HUDEP-2 (cell line): ENCODE results near the gene ADPRM.
A peak's percentile ranks its signal among the peaks of the same experiment; 100 is the strongest.
"Not testable (repeated sequence)": the region's sequence is repeated elsewhere in the genome, so short reads cannot be mapped to it uniquely, and the experiment has no call there.

Source experiments
- DNase-seq, 76 experiments: peaks; one replicate each; lab custom pipeline; 2025; ENCODE audit not compliant: unreplicated experiment in 76 of 76; lab: John Stamatoyannopoulos, UW

ADPRM gene, protein sequence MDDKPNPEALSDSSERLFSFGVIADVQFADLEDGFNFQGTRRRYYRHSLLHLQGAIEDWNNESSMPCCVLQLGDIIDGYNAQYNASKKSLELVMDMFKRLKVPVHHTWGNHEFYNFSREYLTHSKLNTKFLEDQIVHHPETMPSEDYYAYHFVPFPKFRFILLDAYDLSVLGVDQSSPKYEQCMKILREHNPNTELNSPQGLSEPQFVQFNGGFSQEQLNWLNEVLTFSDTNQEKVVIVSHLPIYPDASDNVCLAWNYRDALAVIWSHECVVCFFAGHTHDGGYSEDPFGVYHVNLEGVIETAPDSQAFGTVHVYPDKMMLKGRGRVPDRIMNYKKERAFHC

DNA sequence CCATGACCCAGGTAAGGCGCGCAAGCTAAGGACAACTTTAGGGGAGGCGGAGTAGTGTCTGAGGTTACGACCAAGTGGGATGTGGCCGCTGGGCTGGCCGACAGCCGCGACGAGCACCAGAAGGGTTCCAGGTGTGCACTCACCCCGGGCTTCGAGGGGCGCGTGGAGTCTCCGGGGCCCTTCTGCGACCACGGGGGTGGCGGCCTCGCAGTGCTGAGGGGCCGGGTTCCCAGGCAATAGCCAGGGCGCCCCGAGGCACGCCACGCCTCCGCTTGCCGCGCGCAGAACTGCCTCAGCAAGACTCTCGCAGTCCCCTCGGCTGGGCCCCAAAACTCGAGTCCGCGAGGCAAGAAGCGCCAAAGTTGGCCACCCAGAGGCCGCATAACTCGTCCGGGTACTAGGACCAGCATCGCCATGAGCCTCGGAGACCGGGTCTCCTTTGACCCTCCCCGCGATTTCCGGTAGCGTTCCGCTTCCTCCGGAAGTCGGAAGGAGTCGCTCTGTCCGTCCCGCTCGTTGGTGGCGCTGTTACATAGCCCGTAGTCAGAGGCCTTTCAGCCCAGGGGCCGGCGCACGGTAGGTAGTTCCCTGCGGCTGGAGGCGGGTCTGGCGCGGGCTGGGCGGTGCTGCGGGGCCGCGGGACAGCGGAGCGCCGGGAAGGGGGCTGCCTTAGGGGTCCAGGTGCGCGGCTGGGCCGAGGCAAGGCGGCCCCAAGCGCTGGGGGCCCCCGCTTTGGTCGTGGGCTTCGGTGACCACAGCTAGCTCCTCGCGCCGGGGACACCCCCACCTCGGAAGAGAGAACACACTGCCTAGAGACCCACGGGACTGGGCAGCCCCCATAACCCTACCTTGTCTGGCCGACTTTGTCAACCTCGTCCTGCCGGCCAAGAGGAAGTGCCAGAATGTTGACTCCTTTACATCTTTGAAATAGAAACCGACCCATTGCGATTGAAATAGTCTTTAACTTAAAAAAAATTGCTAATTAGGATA, at the start of gene ADPRM, which contains the start of gene SCO1:
Gene ADPRM, plus strand, starts transcription at position 503 of the 990 bp plus-strand sequence. CDS start 7,333 bp downstream, outside the sequence.
Gene SCO1, minus strand, starts transcription at position 442 of the 990 bp plus-strand sequence. Its CDS starts 26 bp downstream, at position 416.
- DNase-seq: peak; percentile 15 to 93 (median 84)

DNA sequence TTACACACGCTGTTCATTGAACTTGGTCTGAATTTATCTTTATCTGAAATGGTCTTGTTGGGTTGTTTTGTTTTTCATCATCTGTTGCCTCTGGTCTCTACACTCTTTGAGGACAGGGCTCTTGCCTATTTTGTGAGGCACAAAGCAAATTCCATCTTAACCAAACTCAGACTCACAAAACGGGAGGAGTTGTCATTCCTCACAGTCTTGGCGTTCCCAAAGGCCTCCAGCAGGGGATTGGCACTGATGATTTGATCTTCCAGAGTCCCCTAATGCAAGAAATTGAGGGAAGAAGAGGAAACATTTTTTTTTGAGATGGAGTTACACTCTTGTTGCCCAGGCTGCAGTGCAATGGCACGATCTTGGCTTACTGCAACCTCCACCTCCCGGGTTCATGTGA, 49.0 kb upstream of the ADPRM start:
- DNase-seq: no peak

DNA sequence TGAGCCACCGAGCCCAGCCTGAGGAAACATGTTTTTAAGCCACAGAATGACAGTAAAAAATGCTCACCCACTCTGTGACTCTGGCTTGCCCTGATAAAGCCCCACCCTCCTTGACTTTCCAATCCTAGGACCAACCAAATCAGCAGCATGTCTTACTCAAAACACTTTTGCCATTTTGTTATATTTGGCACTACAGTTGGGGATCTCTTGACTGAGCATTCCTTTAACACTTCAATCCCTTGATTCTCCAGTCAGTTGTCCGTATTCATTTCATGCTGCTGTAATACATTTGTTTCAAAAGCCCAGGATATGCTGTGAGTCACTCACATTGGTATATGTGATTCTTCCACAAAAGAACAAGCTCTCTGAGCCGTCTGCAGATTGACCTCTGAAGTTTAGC, 48.4 kb upstream of the ADPRM start:
- DNase-seq: peak in 12 of 76 experiments; percentile 2 to 25 (median 10)

DNA sequence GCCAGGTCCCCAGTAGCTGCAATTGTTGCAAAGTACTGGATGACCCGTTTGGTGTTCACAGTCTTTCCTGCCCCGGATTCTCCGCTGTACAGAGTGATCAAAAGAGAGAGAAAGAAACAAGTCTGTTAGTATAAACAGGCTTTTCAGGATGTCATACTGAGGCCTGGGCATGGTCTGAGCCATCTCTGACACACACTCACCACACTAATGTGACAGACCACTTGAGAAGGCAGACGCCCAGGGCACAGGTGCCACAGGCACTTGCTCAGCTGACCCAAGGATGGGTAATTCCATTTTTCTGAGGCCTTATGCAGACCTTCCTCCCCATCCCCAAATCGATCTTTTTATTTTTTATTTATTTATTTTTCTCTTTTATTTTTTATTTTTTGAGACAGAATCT, 47.8 kb upstream of the ADPRM start:
- no peak for DNase-seq

DNA sequence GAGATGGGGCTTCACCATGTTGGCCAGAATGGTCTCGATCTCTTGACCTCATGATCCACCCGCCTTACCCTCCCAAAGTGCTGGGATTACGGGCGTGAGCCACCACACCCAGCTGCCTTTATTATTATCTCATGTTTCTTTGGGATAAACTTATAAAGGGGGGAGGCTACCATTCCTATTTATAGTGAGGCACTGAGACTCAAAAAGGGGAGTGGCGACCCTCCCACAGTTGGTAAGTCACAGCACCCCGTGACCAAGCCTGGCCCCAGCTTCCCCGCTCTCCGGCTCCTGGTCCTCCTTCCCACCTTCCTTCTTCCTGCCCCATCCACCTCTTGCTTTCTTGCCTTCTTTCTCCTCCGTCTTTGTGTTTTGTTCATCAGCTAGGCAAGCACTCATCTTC, 45.5 kb upstream of the ADPRM start:
- no peak for DNase-seq

DNA sequence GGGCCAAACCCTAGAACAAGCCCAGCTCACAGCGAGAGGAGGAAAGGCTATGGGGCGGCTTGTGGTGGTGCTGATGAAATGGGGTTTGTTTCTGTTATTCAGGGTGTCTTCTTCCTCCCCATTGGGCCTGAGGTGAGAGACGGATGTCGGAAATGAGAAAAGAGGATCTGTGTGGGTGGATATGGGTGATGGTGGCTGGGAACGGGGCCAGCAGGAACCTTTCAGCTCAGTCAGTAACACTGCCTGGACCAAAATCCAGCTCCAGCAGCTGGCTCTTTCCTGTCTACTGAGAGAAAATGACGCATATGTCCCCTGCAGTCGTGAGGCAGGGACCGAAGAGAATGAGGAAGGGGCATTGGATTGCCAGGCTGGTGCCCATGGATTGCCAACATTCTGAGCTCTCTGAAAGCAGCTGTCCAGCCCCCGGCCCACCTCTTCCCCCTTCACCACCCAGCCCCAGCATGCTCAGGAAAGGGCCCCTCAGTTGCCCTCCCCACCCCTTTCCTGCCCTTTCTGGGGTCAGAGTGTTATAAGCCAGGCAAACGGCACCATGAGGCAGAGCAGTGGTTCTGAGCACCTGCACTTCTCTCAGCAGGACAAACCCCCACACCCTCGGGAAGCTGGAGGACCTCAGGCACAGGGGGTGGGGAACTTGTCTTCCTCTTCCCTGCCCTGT, 44.3 kb upstream of the ADPRM start:
- DNase-seq: no peak

DNA sequence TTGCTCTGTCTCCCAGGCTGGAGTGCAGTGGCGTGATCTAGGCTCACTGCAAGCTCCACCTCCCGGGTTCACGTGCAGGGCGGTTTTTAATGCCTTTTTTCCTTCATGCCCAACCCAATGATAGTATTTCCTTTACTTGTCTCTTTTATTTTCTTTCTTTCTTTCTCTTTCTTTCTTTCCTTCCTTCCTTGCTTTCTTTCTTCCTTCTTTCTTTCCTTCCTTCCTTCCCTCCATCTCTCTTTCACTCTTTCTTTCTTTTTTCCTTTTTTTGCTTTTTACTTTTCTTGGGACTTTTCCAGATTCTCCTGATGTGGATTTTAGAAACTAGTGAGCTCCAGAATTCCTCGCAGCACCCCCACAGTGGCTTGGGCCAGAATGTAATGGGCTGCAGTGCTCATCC, 43.4 kb upstream of the ADPRM start:
- no peak for DNase-seq

DNA sequence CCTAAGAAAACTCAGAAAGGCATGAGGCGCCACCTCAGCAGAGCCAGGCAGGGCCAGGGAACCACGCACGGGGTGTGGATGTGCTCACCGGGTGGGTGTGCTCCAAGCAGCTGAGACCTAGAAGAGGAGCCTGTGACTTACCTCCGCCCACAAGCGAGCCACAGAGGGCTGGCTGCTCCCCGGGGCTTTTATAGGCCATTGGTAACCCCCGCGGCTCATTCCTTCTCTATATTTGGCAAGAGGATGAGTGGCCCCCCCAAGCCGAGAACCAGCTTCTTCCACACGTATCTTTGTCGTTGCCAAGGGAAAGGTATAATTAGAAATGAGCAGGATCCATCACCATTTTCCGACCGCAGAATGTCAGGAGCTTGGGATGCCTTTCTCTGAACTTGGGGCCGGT, 40.2 kb upstream of the ADPRM start, which contains the start of gene MYH3:
Gene MYH3, minus strand, starts transcription at position 162 of the 400 bp plus-strand sequence. CDS start 2,245 bp downstream, outside the sequence.
- DNase-seq: no peak

DNA sequence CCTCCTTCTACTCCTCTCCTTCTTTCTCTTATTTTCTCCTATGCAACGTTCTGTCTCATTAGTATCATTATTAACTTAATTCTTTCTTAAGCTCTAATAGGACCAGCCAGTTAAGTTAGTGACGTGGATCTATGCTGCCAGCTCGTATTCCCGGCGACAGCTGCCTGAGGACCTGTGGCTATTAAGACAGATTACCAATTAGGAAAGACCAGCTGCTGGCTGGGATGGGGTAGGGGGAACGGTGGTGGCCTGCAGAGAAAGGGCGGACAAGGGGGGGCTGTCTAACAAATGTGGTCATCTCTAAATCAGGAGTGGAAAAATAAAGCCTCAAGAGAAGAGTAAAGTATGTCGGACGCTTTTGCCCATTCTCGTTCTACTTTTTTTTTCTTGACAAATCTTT, 39.5 kb upstream of the ADPRM start:
- no peak for DNase-seq

DNA sequence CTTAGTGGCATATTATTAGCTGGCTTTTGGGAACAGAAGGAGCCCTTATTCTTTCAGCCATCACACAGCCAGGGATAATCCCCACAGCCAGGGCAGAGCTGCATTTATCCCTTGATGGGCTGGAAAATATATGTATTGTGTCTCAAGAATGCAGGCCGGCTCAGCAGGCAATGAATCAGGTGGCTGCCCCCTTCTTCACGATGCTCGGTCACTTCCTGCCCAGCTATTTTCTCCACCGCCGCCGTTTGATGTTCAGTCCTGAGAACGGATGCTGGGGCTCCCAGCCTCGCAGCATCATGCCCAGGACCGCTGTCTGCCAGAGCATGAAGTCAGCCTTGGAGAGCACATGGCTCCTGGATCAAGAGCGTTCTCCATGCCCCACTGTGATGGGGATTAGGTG, 36.0 kb upstream of the ADPRM start:
- no peak for DNase-seq

DNA sequence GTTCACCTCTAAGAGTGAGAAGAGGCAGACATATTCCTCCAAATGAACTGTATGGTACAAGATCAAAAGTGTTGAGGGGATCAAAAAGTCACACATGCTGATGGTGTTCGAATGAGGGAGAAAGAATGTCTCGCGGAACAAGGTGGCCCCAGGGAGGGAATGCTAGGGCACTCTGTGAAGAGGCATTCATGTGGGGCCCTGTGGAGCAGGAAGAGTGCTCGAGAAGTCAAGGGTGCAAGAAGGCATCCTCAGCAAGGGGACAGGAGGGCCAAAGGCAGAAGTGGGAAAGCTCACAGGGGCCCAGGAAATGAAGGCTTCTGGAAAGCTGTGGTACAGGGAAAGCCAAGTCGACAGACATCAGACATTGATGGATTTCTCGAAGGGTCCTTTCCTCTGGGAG, 34.2 kb upstream of the ADPRM start:
- DNase-seq: no peak

DNA sequence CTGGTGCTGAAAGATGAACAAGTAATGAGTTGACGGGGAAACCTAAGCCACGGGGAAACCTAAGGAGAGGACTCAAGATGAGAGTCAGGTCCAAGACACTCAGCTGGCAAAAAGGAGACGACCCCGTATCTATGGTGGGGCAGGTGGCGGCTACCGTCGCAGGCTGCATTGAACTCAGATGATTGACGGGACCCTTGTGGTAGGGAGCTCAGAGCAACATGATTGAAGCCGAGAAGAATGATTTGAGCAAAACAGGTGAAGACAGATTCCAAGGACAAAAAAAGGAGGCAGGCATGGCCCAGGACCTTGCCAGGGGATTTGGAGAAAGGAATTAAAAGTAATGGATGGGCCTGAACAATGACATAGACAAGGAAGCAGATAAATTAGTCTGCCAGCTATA, 32.8 kb upstream of the ADPRM start:
- DNase-seq: no peak

DNA sequence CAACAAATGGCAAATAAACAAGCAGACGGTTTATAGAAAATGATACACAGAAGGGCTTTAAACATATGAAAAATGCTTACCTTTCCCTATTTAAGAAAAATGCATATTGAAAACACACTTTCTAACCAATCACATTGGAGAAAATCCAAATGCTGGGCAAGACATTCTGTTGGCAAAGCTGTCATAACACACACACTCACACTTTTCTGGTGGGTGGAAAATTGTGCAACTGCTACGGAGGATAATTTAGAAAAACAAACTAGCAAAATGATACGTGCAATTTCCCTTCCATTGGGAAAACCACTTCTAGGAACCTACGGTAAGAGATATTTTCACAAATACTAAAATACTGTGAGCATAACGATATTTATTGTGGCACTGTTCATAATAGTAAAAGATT, 30.5 kb upstream of the ADPRM start:
- no peak for DNase-seq

DNA sequence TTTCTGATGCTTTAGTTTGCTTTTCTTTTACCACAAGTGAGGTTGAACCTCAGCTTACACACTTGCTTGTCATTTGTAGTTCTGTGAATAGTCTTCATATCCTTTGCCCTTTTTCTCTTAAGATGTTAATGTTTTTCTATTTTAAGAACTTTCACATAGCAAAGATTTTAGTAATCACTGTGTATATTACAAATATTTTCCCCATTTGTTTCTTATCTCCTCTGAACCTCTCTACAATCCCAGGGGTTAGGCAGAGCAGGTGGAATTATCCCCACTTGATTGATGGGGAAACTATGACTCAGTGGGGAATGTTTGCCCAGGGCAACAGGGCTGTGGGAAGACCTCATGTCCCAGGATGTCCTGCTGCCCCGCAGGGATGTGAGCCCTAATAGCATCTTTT, 28.6 kb upstream of the ADPRM start:
- no peak for DNase-seq

DNA sequence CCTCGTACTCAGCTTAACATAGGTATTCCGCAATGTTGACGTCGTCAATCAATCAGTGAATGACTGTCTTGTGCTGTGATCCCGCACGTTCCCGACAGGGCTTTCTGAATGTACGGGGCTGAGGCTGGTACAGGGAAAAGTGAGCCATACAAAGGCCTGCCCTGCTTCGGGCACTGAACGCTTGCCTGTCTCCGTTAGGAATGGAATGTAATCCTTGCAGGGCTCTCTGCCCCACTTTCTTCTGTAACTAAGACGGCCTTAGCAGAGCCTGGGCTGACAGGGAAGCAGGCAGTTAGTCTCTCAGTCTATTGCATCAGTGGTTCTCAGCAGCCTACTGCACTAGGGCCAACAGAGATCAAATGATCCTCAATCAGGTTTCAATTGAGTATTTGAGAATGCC, 24.1 kb upstream of the ADPRM start:
- DNase-seq: no peak

DNA sequence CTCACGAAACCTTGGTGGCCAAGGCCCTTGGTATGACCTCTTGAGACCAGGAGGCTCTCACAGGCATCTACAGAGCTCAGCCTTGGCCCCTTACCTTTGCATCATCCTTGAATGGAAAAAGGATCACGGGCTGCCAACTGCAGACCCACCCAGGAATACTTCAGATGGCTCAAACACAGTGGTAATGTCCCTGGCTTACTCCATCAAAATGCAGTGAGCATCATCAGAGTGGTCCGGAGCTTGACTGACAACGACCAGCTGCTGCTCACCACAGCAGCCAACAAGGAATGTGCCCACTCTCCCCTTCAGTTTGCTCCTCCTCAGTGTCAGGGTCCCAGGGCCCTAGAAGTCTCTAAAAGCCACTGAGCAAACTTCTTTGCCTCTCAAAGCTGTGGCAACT, 22.7 kb upstream of the ADPRM start:
- DNase-seq: no peak

DNA sequence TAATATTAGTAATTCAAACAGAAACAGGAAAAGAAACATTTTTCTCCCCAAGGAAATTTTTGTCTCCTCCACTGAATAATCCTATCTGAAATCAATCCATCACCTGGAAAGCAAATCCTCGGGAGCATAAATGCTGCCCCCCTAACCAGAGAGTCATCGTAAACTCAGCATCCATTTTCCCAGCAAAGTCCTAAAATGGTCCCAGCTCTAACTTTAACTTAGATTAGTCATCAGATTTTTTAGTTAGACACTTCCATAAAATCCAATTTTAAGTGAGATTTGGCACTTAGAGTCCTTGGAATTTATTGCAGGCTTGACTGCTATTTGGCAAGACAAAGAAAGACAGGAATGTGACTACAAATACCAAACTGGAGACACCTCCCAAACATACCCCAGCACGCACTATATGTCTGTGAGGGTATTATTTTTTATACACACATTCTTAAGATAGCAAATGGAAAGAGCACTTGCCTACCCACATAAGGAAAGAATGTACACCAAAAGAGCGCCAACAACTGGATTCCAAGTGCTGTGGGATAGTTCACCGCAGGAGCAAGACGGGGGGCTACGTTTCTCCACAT, 15.4 kb upstream of the ADPRM start:
- DNase-seq: no peak

DNA sequence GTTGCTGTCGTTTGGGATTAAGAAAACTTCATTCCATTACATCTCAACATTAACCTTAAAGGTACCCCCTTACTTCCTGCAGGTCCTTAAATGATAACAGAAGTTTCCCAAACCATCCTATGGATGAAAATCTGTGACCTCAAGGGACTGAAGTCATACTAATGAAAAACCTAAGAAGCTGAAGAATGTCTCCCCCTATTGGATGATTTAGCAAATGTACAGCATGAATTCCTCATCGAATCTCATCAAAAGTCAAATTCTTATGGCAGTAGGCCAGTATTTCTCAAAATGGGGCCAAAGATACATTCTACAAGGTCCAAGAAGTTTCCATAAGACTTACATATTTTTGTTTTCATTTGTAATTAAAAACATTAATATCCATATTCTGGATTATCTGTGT, 13.5 kb upstream of the ADPRM start:
- peak in 10 of 76 experiments; percentile 2 to 37 (median 14) for DNase-seq

DNA sequence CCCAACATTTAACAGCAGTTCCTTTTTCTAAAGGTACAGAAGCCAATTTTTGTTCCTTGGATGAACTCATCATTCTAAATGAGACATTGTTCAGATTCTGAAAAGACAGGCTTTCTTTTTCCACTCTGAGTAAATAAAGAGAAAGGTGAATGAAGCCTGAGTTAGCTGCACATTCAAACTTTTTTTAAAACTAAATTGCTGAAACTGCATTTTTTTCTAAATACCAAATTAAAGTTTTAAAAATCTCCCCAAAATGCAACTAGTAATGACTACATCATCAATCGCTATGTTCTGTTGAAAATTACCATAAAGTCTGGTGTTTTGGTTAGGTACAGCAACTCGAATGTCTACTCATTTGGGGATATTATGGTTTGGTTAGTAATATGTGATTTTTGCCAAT, 9.9 kb upstream of the ADPRM start:
- no peak for DNase-seq

DNA sequence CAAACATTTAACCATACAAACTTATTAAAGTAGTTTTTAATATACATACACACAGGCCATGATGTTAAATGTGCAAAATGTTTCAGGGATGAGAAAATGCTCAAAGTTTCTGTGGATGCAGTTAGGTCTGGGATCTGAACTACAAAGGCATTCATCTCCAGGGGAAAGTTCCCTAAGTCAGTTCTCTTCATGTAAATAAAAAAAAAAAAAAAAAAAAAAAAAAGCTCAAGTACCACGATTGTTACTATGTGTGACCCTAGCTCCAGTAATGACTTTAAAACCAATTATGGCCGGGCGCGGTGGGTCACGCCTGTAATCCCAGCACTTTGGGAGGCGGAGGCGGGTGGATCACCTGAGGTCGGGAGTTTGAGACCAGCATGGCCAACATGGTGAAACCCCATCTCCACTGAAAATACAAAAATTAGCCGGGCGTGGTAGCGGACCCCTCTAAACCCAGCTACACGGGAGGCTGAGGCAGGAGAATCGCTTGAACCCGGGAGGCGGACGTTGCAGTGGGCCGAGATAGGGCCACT, 1.5 kb upstream of the ADPRM start:
- DNase-seq: not testable (repeated sequence)
